Ramos (cell line): Measurements from ENCODE around the gene SSR3.

Source experiments
- in situ Hi-C: fragments of 300-500 bp; cut with MboI; formaldehyde crosslinking; loops from one replicate; pipeline ENCODE4 v1.14.3; 2022; ENCODE audit warnings: low sequenced_read_pairs; ENCODE audit not compliant: unreplicated experiment

Gene SSR3

DNA sequence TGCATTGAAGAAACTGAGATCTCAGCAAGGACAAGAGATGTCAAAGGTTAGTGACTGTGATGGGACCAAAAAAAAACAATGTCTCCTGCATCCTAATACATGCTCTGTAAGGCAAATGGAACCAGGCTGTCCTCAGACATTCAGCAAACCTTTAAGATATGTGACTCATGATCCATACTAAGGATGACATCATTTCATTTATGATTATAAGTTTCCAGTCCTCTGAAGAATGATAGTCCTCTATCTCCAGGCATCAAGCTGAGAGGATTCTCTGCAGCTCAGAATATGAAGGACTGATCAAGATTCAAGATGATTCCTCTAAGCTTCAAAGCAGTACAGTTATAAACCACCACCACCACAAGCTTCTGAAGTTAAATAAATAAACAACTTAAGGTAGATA, 47.6 kb downstream of the SSR3 start:
- in situ Hi-C loops = loop anchor here (10.0 kb wide), 1 partner anchor 362 kb away; no protein-coding TSS in a partner anchor

GRCh38 chr3:156498307-156498706, 56.6 kb downstream of the SSR3 start:
- in situ Hi-C loops = no loop called here

GRCh38 chr3:156497326-156497725, 57.6 kb downstream of the SSR3 start:
- in situ Hi-C loops = no loop called here

- in situ Hi-C loops = no loop called here
Measured at GRCh38 chr3:156495816-156496215, 59.1 kb downstream of the SSR3 start.

- in situ Hi-C loops = no loop called here
Measured at GRCh38 chr3:156493887-156494286, 61.0 kb downstream of the SSR3 start.

GRCh38 chr3:156492801-156493261, 62.1 kb downstream of the SSR3 start:
- in situ Hi-C loops = no loop called here

DNA sequence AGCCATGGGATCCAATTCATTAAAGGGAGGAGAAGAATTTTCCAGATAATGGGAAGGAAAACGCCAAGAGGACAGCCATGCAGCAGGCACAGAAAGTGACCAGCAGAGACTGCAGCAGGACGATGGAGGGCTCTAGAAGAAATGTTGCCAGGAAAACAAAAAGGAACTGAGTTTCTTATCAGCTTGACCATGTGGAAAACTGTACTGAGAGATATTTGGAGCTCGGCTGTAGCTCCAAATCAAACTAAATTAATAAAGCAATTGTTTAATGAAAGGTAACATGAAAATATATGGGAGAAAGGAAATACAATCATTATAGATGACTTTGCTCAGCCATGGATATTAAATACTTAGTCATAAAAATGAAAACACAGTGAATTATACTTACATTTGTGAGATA, 63.7 kb downstream of the SSR3 start:
- in situ Hi-C loops = no loop called here
